Measurements from ENCODE around the gene ANKMY1.
A peak's percentile ranks its signal among the peaks of the same experiment; 100 is the strongest.

Gene ANKMY1

GRCh38 chr2:240557808-240558207 is at the start of gene ANKMY1:
Gene ANKMY1 (minus strand): TSS chr2:240557988. CDS start chr2:240557335, 653 bp downstream.
- DNase-seq (ENCODE audit: low spot score): no peak

GRCh38 chr2:240605867-240606743 is 48.3 kb upstream of the ANKMY1 start:
- DNase-seq (ENCODE audit: low spot score): no peak

- no peak for DNase-seq (ENCODE audit: low spot score)
Measured at GRCh38 chr2:240604939-240605716, 47.3 kb upstream of the ANKMY1 start.

GRCh38 chr2:240604291-240604938 is 46.6 kb upstream of the ANKMY1 start:
- DNase-seq (ENCODE audit: low spot score): peak; percentile 94

- no peak for DNase-seq (ENCODE audit: low spot score)
Measured at GRCh38 chr2:240603846-240604245, 46.1 kb upstream of the ANKMY1 start.

GRCh38 chr2:240603081-240603835 is 45.5 kb upstream of the ANKMY1 start:
- DNase-seq (ENCODE audit: low spot score): no peak

- DNase-seq (ENCODE audit: low spot score): no peak
Measured at GRCh38 chr2:240602266-240603050, 44.7 kb upstream of the ANKMY1 start.

- DNase-seq (ENCODE audit: low spot score): no peak
Measured at GRCh38 chr2:240601831-240602160, 44.0 kb upstream of the ANKMY1 start.

GRCh38 chr2:240601061-240601830 is 43.5 kb upstream of the ANKMY1 start:
- DNase-seq (ENCODE audit: low spot score): no peak

GRCh38 chr2:240600451-240600961 is 42.7 kb upstream of the ANKMY1 start:
- DNase-seq (ENCODE audit: low spot score): no peak

- no peak for DNase-seq (ENCODE audit: low spot score)
Measured at GRCh38 chr2:240599141-240599583, 41.4 kb upstream of the ANKMY1 start.

- DNase-seq (ENCODE audit: low spot score): no peak
Measured at GRCh38 chr2:240598311-240598911, 40.6 kb upstream of the ANKMY1 start.

GRCh38 chr2:240597419-240598181 is 39.8 kb upstream of the ANKMY1 start:
- no peak for DNase-seq (ENCODE audit: low spot score)

- DNase-seq (ENCODE audit: low spot score): no peak
Measured at GRCh38 chr2:240597054-240597418, 39.2 kb upstream of the ANKMY1 start.

GRCh38 chr2:240596491-240596931 is 38.7 kb upstream of the ANKMY1 start:
- DNase-seq (ENCODE audit: low spot score): no peak

- DNase-seq (ENCODE audit: low spot score): no peak
Measured at GRCh38 chr2:240596080-240596460, 38.3 kb upstream of the ANKMY1 start.

- no peak for DNase-seq (ENCODE audit: low spot score)
Measured at GRCh38 chr2:240595381-240596079, 37.7 kb upstream of the ANKMY1 start.

All from COLO829 (cell line).